Naive B cell (primary cell): ENCODE measurements around the gene SPATC1L. TPM values are rescaled to one million over a fixed set of nuclear protein-coding genes. Genes with fewer than 3 reads are reported as not detected.

ENCODE experiments used
- ATAC-seq, 2 donors: fragments of 150-1000 bp; cut with Tn5 transposase; 2 replicates each; pipeline ENCODE4 v1.10.0; 2021; ENCODE audit warnings: low read depth in 2 of 2, mild to moderate bottlenecking in 2 of 2, moderate library complexity in 2 of 2
- DNase-seq: peaks from one replicate; pipeline ENCODE4 v3.0.0; 2022
- H3K27ac Mint-ChIP-seq, 6 donors: one replicate each; pipeline ENCODE4 v1.8.0; 2020 to 2022; ENCODE audit warnings: mild to moderate bottlenecking in 6 of 6, mixed read lengths in 6 of 6, moderate library complexity in 5 of 6, inconsistent platforms in 2 of 6
- H3K27me3 Mint-ChIP-seq, 3 donors: one replicate each; pipeline ENCODE4 v1.8.0; 2021 to 2022; ENCODE audit warnings: mixed read lengths in 3 of 3, mild to moderate bottlenecking in 1 of 3
- H3K36me3 Mint-ChIP-seq, 2 donors: one replicate each; pipeline ENCODE4 v1.8.0; 2020 to 2022; ENCODE audit warnings: mixed read lengths in 2 of 2, inconsistent platforms in 1 of 2, mild to moderate bottlenecking in 1 of 2
- H3K4me1 Mint-ChIP-seq, 3 donors: one replicate each; pipeline ENCODE4 v1.8.0; 2020 to 2022; ENCODE audit warnings: mixed read lengths in 3 of 3, inconsistent platforms in 1 of 3, mild to moderate bottlenecking in 1 of 3, moderate library complexity in 1 of 3
- H3K4me3 Mint-ChIP-seq, 8 donors: one replicate each; pipeline ENCODE4 v1.8.0; 2020 to 2022; ENCODE audit warnings: mild to moderate bottlenecking in 8 of 8, mixed read lengths in 8 of 8, moderate library complexity in 8 of 8, inconsistent platforms in 2 of 8
- H3K9me3 Mint-ChIP-seq, 7 donors: one replicate each; pipeline ENCODE4 v1.8.0; 2020 to 2022; ENCODE audit warnings: mixed read lengths in 7 of 7, mild to moderate bottlenecking in 5 of 7, inconsistent platforms in 2 of 7, moderate library complexity in 1 of 7
- polyA plus RNA-seq, 6 donors: library from polyadenylated mRNA; unstranded; fragments of 300-500 nt; fragmentation: Illumina TruSeq; gene quantifications; one replicate each; pipeline ENCODE4 v1.2.3, GENCODE V29; 2021; ENCODE audit warnings: low read depth in 6 of 6

SPATC1L gene
- polyA plus RNA-seq, 6 donors from 2014 or later = 4.8 to 13.5 (median 10.7) TPM

- peak within 1 kb of the TSS in 1 of 6 donors; percentile 87 for H3K27ac Mint-ChIP-seq
- H3K4me3 Mint-ChIP-seq = no peak within 1 kb of the TSS
- DNase-seq = no peak
Observed at GRCh38 chr21:46155514-46156377, 28.5 kb downstream of the SPATC1L start, which contains the start of gene FTCD. FTCD (minus strand) TSS chr21:46155579; CDS start chr21:46155523, 56 bp downstream.

DNA sequence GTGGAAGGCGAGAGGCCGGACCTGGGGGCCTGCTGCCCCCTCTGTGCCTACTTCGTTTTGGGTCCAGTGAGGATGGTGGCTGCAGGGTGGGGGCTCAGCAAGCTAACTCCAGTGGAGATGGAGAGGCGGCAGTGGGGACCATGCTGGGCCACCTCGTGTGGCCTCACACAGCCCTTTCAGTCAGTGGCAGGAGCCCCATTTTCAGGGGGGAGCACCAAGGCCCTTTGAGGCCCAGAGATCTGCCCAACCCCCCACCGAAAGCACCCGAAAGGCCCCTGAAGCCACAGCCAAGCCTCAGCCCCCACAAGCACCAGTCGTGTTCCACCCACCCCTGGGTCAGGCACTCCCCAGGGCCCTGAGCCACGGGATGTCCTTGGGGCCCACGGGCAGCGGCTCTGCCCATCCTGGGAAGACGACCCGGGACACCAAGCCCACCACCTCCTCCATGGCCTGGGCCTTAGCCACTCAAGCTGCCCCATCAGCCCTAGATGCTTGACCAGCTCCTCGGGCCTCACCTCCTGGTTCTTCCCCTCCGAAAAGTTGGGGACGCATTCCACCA, 29.2 kb downstream of the SPATC1L start:
- no peak overlapping the region for H3K4me3 Mint-ChIP-seq
- ATAC-seq (no peak), DNase-seq (no peak)
- H3K27me3 Mint-ChIP-seq = no peaks in the 10 kb centered on the region
- no peaks in the 10 kb centered on the region for H3K36me3 Mint-ChIP-seq
- H3K4me1 Mint-ChIP-seq = peaks cover 0 to 2% (median 0%) of the 10 kb centered on the region in 3 donors
- H3K9me3 Mint-ChIP-seq = no peaks in the 10 kb centered on the region
- H3K27ac Mint-ChIP-seq = no peak overlapping the region

More at GRCh38 chr21:46155514-46156377, 28.5 kb downstream of the SPATC1L start, which contains the start of gene FTCD:
- Mint-ChIP-seq H3K9me3 (no peaks in the 10 kb centered on the region), H3K4me1 (peaks cover 0 to 2% (median 0%) of the 10 kb centered on the region in 3 donors), H3K27me3 (no peaks in the 10 kb centered on the region), H3K36me3 (no peaks in the 10 kb centered on the region)
- ATAC-seq = no peak

GRCh38 chr21:46154155-46154954, 29.9 kb downstream of the SPATC1L start:
- Mint-ChIP-seq H3K4me1 (peaks cover 0 to 2% (median 0%) of the 10 kb centered on the region in 3 donors), H3K27ac (no peak overlapping the region), H3K4me3 (no peak overlapping the region), H3K27me3 (no peaks in the 10 kb centered on the region), H3K36me3 (no peaks in the 10 kb centered on the region), H3K9me3 (no peaks in the 10 kb centered on the region)
- no peak for DNase-seq
- ATAC-seq = no peak

DNA sequence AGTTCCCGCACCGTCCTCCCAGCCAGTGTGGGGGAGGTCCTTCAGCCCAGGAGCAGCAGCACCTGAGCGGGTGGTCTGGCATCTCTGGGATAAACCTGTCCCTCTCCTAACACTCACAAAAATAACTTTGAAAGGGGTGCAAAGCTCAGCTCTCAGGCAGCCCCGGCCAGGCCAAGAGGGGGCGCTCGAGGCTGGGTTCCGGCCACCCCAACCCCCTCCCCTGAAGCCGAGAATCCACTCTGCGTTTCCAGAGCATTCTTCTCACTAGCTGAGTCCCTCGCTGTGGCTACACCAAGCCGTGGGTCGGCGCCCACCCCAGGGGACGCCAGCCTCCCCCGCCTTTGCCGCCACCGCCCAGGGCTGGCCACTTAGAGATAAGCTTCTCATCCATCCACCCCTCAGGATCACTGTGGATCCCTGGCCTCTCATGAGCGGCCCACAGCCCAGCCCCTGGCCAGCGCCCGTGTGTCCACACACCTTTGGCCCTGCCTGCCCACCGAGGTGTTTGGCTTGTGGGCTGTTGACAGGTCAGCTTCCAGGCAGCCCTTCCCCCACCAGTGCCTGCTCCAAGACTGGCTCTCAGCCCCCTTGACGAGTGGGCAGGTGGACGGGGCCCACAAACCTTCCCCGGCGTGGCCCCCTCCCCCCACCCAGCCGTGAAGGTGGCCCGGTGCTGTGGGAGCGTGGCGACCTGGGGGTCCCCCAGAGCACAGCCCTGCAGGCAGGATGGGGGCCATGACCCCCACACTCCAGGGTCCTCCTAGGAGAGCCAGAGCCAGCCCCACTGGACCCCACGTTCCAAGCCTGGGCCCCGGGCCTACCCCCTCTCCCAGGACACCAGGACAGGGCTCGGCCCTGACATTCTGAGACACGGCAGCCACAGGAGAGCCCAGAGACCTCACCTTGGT, 30.8 kb downstream of the SPATC1L start:
- DNase-seq (no peak), ATAC-seq (peak; percentile 44 to 45)
- H3K9me3 Mint-ChIP-seq = no peaks in the 10 kb centered on the region
- no peaks in the 10 kb centered on the region for H3K36me3 Mint-ChIP-seq
- no peaks in the 10 kb centered on the region for H3K27me3 Mint-ChIP-seq
- no peak overlapping the region for H3K27ac Mint-ChIP-seq
- peaks cover 0 to 2% (median 0%) of the 10 kb centered on the region in 3 donors for H3K4me1 Mint-ChIP-seq
- H3K4me3 Mint-ChIP-seq = no peak overlapping the region

- H3K4me1 Mint-ChIP-seq = peaks cover 0 to 2% (median 0%) of the 10 kb centered on the region in 3 donors
- no peak overlapping the region for H3K27ac Mint-ChIP-seq
- no peaks in the 10 kb centered on the region for H3K9me3 Mint-ChIP-seq
- no peaks in the 10 kb centered on the region for H3K27me3 Mint-ChIP-seq
- no peaks in the 10 kb centered on the region for H3K36me3 Mint-ChIP-seq
- no peak overlapping the region for H3K4me3 Mint-ChIP-seq
- DNase-seq (no peak), ATAC-seq (no peak)
Observed at GRCh38 chr21:46152927-46153246, 31.4 kb downstream of the SPATC1L start.

DNA sequence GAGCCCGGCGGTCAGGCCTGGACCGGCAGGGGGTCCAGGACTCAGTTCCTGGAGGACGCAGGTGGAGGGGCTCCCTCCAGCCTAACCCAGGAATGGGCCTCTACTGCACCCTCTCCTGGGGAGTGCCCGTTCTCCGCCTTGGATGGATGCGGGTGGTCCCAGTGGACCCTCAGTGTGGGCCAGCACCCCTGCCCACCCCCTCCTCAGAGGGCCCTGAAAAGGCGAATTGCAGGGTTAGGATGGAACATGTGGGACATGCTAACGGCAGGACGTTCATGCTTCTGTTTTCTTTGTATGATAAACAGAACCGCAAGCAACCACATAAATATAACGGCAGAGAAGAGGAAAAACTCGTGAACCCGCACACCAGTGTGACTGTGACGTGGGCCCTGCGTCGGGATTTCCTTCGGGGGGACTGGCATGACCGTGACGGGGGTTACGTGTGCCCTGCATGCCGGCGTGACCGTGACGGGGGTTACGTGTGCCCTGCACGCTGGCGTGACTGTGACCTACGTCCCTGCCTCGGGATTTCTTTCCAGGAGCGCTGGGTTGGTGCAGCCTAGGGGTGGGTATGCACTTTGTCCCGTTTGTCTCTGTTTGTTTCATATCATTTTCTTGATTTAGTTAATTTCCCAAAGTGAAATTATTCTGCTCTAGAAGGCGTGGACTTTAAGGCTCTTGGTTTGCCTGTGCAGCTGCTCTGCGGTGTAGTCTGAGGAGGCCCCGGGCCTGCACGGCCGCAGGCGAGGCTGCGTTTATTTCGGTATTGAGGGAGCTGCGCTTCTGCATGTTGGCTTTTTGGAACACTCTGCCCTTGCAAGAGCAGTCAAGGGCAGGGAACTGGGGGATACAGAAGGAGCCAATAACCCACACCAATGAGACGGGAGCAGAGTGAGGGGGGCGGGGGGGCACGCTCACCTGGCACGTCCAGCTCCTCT, 32.0 kb downstream of the SPATC1L start:
- H3K27me3 Mint-ChIP-seq = no peaks in the 10 kb centered on the region
- no peak overlapping the region for H3K27ac Mint-ChIP-seq
- DNase-seq = no peak
- ATAC-seq = no peak
- no peaks in the 10 kb centered on the region for H3K36me3 Mint-ChIP-seq
- peaks cover 0 to 2% (median 0%) of the 10 kb centered on the region in 3 donors for H3K4me1 Mint-ChIP-seq
- peak overlapping the region in 1 of 8 donors; percentile 52 for H3K4me3 Mint-ChIP-seq
- no peaks in the 10 kb centered on the region for H3K9me3 Mint-ChIP-seq

GRCh38 chr21:46151261-46151988, 32.8 kb downstream of the SPATC1L start:
- Mint-ChIP-seq H3K9me3 (no peaks in the 10 kb centered on the region), H3K27me3 (no peaks in the 10 kb centered on the region), H3K4me1 (peaks cover 0 to 2% (median 0%) of the 10 kb centered on the region in 3 donors), H3K36me3 (no peaks in the 10 kb centered on the region), H3K4me3 (no peak overlapping the region), H3K27ac (no peak overlapping the region)
- no peak for ATAC-seq
- no peak for DNase-seq

GRCh38 chr21:46150491-46151121, 33.7 kb downstream of the SPATC1L start:
- no peak for DNase-seq

DNA sequence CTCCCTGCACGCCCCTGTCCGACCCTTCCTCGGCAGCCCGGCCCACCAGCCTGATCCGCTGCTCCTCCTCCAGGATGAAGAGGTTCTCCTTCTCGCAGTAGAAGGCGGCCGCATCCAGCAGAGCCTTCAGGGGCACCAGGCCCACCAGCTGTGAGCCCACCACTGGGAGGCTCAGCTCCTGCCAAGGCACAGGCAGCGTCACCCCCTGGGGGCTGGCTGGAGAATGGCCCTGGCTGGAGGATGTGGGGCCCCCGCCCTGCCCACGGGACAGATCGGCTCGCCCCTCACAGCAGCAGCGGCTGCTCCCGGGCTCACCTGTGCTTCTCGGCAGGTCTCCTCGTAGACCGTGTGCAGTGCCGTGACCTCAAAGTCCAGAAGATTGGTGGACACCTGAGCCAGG, 34.2 kb downstream of the SPATC1L start:
- no peak overlapping the region for H3K27ac Mint-ChIP-seq
- no peaks in the 10 kb centered on the region for H3K36me3 Mint-ChIP-seq
- ATAC-seq (no peak), DNase-seq (no peak)
- no peaks in the 10 kb centered on the region for H3K9me3 Mint-ChIP-seq
- no peaks in the 10 kb centered on the region for H3K27me3 Mint-ChIP-seq
- H3K4me3 Mint-ChIP-seq = no peak overlapping the region
- H3K4me1 Mint-ChIP-seq = peaks cover 0 to 2% (median 0%) of the 10 kb centered on the region in 3 donors

More at GRCh38 chr21:46150491-46151121, 33.7 kb downstream of the SPATC1L start:
- no peak for ATAC-seq
- H3K27ac Mint-ChIP-seq = no peak overlapping the region
- no peak overlapping the region for H3K4me3 Mint-ChIP-seq
- no peaks in the 10 kb centered on the region for H3K9me3 Mint-ChIP-seq
- no peaks in the 10 kb centered on the region for H3K36me3 Mint-ChIP-seq
- peaks cover 0 to 2% (median 0%) of the 10 kb centered on the region in 3 donors for H3K4me1 Mint-ChIP-seq
- no peaks in the 10 kb centered on the region for H3K27me3 Mint-ChIP-seq

DNA sequence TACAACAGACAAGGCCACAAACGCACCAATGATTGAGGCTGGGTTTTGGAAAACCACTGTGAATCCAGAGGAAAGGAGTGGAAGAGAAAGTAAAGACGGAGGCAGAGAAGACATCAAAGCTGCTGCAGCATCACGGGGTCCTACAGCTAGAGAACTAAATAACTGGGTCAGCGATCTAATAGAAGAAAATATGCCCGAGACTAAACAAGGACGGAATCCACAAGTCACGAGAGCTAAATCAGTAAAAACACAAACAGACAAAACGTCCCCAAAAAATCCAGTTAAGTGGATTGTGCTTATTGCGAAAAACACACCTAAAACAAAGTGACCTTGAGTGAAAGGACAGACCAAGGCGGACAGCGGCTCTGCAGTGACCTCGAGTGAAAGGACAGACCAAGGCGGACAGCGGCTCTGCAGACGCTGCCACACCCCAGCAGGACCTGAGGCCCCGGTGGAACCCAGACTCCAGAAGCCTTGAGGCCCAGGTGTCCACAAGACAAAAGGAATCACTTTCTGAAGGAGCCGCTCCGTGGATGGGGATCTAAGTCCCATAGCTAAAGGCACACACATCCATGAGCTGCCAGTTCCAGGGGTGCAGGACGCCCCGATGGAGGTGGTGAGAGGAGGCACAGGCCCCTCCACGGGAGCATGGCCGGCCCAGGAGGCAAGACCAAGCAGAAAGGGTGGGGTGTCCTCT, 34.9 kb downstream of the SPATC1L start:
- no peaks in the 10 kb centered on the region for H3K9me3 Mint-ChIP-seq

GRCh38 chr21:46148106-46148505, 36.2 kb downstream of the SPATC1L start:
- ATAC-seq = no peak
- no peaks in the 10 kb centered on the region for H3K27me3 Mint-ChIP-seq
- no peak for DNase-seq
- H3K36me3 Mint-ChIP-seq = no peaks in the 10 kb centered on the region
- peak overlapping the region in 1 of 6 donors; percentile 6 for H3K27ac Mint-ChIP-seq
- no peaks in the 10 kb centered on the region for H3K9me3 Mint-ChIP-seq
- no peak overlapping the region for H3K4me3 Mint-ChIP-seq
- H3K4me1 Mint-ChIP-seq = peaks cover 12 to 13% (median 12%) of the 10 kb centered on the region in 3 donors

More for the DNA sequence above, 34.9 kb downstream of the SPATC1L start:
- Mint-ChIP-seq H3K36me3 (no peaks in the 10 kb centered on the region), H3K4me3 (peak overlapping the region in 1 of 8 donors; percentile 54), H3K27ac (no peak overlapping the region), H3K4me1 (peaks cover 3 to 5% (median 5%) of the 10 kb centered on the region in 3 donors), H3K27me3 (no peaks in the 10 kb centered on the region)
- ATAC-seq = no peak
- no peak for DNase-seq
